Endothelial cell (in vitro differentiated cells): Measurements from ENCODE around the gene OXCT1. TPM values are rescaled to one million over a fixed set of nuclear protein-coding genes. Genes with fewer than 3 reads are reported as not detected.

Source experiments
- DNase-seq: peaks from one replicate; pipeline ENCODE4 v3.0.0; 2021; ENCODE audit warnings: low spot score
- H3K27ac Mint-ChIP-seq: one replicate; pipeline ENCODE4 v1.8.0; 2021; ENCODE audit warnings: mixed read lengths, inconsistent platforms; ENCODE audit not compliant: unreplicated experiment
- H3K27me3 Mint-ChIP-seq: one replicate; pipeline ENCODE4 v1.8.0; 2021; ENCODE audit warnings: mild to moderate bottlenecking, moderate library complexity, mixed read lengths, inconsistent platforms; ENCODE audit not compliant: unreplicated experiment
- H3K36me3 Mint-ChIP-seq: one replicate; pipeline ENCODE4 v1.8.0; 2021; ENCODE audit warnings: mild to moderate bottlenecking, low read depth, mixed read lengths, inconsistent platforms; ENCODE audit not compliant: unreplicated experiment
- H3K4me1 Mint-ChIP-seq: one replicate; pipeline ENCODE4 v1.8.0; 2021; ENCODE audit warnings: mild to moderate bottlenecking, mixed read lengths, inconsistent platforms; ENCODE audit not compliant: unreplicated experiment
- H3K4me3 Mint-ChIP-seq: one replicate; pipeline ENCODE4 v1.8.0; 2021; ENCODE audit warnings: mild to moderate bottlenecking, mixed read lengths, inconsistent platforms; ENCODE audit not compliant: unreplicated experiment
- H3K9me3 Mint-ChIP-seq: one replicate; pipeline ENCODE4 v1.8.0; 2021; ENCODE audit warnings: mixed read lengths, inconsistent platforms; ENCODE audit not compliant: unreplicated experiment
- CTCF ChIP-seq: fragments of 200-600 bp; sonication (generic); IDR thresholded peaks from one replicate; pipeline ENCODE4 v1.5.0; 2021; ENCODE audit warnings: antibody characterized with exemption; ENCODE audit not compliant: unreplicated experiment
- total RNA-seq: library from RNA; stranded (reverse); fragmentation: NEBNext Ultra II Directional; extraction: Animal tissue kit (Norgen Biotek cat#: 25700); gene quantifications from one replicate; pipeline ENCODE4 v1.2.1, GENCODE V29; 2021; ENCODE audit not compliant: unreplicated experiment

OXCT1 gene
- total RNA-seq, 1 donor from 2014 or later, result 6.5 TPM

- no peak overlapping the region for H3K4me3 Mint-ChIP-seq
- no peak overlapping the region for H3K27ac Mint-ChIP-seq
- H3K27me3 Mint-ChIP-seq, result no peaks in the 10 kb centered on the region
- TF ChIP-seq CTCF, result no peak
- H3K4me1 Mint-ChIP-seq, result peaks cover 3% of the 10 kb centered on the region
- DNase-seq, result no peak
- H3K9me3 Mint-ChIP-seq, result no peaks in the 10 kb centered on the region
- H3K36me3 Mint-ChIP-seq, result peaks cover 3% of the 10 kb centered on the region
Measured at GRCh38 chr5:41875121-41875520, 4.9 kb upstream of the OXCT1 start.

DNA sequence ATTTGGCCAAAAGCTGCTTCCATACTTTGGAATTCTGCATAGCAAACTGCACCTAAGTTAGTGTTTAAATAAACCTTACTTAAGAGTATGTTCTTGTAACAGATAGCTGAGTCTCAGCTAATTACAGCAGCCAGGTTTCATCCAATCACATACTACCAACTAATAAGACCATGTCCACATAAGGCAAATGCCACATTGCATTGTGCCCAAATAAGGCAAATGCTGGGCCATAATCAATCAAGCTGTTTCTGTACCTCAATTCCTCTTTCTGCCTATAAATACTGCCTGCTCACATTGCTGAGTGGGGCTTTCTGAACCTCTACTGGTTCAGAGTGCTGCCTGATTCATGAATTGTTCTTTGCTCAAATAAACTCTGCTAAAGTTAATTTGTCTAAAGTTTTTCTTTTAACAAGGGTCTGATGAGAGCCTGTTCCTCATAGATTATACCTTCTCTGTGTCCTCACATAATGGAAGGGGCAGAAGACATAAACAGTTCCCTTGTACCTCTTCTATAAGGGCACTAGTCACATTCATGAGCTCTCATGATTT is 4.4 kb upstream of the OXCT1 start:
- TF ChIP-seq CTCF, result no peak
- Mint-ChIP-seq H3K4me1 (peaks cover 3% of the 10 kb centered on the region), H3K4me3 (no peak overlapping the region), H3K27me3 (no peaks in the 10 kb centered on the region), H3K36me3 (peaks cover 3% of the 10 kb centered on the region), H3K9me3 (no peaks in the 10 kb centered on the region), H3K27ac (no peak overlapping the region)
- no peak for DNase-seq

DNA sequence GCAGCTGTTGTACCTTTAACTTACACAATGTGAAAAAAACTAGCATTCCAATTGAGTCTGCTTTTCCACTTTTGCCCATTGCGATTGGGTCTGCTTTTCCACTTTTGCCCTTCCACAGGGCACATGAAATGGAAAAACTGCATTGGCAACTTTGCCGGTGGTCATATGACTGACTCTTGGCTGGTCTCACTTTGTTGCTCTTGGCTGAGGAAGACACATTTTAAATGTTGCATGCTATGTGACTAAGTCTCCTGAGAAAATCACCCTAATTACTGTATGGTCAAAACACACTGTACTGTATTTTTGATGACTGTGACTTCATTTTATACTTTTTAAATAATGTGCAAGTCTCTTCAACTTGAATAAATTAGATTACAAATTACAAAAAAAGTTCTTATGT is 1.6 kb upstream of the OXCT1 start:
- Mint-ChIP-seq H3K27ac (no peak overlapping the region), H3K4me3 (no peak overlapping the region), H3K4me1 (peaks cover 3% of the 10 kb centered on the region), H3K9me3 (no peaks in the 10 kb centered on the region), H3K27me3 (peaks cover 2% of the 10 kb centered on the region), H3K36me3 (peaks cover 3% of the 10 kb centered on the region)
- TF ChIP-seq CTCF, result no peak
- DNase-seq, result no peak

DNA sequence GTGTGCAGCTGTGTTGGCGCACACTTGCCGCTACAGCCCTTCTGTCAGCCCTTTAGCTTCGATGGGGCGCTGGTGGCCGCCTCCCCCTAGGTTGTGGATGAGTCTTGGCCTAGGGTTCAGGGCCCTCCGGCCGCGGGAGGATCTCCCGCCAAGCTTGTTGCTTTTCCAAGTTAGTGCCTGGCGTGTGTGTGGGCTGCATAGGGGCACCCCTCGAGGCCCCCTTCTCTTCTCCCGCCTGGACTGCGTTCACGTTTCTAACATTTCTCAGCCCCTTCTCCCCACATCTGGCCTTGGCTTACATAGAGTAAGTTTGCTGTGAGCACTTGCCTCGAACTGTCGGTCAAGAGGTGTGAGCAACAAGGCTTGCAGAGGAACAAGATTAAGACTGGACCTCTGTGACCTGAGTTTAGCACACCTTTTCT is 413 bp upstream of the OXCT1 start:
- Mint-ChIP-seq H3K27ac (no peak overlapping the region), H3K4me3 (peak overlapping the region; percentile 91), H3K36me3 (peaks cover 3% of the 10 kb centered on the region), H3K9me3 (no peaks in the 10 kb centered on the region), H3K4me1 (peaks cover 3% of the 10 kb centered on the region), H3K27me3 (peaks cover 2% of the 10 kb centered on the region)
- DNase-seq, result no peak
- no peak for TF ChIP-seq CTCF

- Mint-ChIP-seq H3K27ac (no peak overlapping the region), H3K27me3 (peaks cover 2% of the 10 kb centered on the region)
Measured at GRCh38 chr5:41869151-41869723, 988 bp downstream of the OXCT1 start.

More at GRCh38 chr5:41869151-41869723, 988 bp downstream of the OXCT1 start:
- Mint-ChIP-seq H3K4me1 (peaks cover 3% of the 10 kb centered on the region), H3K4me3 (peak overlapping the region; percentile 91), H3K36me3 (peaks cover 3% of the 10 kb centered on the region), H3K9me3 (no peaks in the 10 kb centered on the region)
- peak; percentile 3 for DNase-seq
- TF ChIP-seq CTCF, result no peak
